OCI-M2 (cell line): ENCODE data around the gene RPL3.

Experiments
- DNase-seq: peaks from one replicate; lab custom pipeline; 2025; ENCODE audit not compliant: unreplicated experiment; lab: John Stamatoyannopoulos, UW

The RPL3 gene

DNA sequence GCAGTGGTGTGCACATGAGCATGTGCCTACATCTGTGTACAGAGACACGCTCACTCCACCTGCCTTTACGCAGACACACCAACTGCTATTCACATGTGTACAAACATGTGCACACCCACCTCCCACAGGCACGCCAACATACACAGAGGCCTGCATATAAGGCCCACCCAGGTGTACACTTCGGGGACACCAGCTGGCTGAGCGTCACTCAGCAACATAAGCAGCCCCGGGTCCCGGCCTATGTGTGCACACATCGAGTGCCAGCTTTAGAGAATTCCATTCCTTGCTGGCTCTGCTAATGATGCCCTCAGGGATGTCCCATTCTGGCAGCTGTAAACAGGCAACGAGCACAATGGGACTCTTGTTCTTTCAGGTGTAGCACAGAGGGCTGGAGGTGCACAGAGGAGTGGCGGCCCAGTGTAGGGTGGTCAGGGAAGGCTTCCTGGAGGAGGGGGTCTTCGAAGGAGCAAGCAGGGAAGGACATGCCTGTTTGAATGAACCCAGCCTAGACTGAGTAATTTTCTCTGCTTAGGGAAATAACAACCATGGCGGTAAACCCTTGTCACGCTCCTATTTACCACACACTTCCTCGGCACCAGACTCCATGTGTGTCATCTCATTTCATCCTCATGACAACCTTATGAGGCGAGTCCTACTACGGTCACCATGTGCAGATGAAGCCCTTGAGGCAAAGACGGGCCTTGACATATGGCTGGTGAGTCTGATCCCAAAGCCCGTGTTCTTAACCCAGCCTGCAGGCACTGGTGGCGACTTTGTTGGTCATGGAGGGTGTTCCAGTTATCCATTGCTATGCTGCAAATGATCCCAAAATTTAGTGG, 35.1 kb downstream of the RPL3 start:
- no peak for DNase-seq

DNA sequence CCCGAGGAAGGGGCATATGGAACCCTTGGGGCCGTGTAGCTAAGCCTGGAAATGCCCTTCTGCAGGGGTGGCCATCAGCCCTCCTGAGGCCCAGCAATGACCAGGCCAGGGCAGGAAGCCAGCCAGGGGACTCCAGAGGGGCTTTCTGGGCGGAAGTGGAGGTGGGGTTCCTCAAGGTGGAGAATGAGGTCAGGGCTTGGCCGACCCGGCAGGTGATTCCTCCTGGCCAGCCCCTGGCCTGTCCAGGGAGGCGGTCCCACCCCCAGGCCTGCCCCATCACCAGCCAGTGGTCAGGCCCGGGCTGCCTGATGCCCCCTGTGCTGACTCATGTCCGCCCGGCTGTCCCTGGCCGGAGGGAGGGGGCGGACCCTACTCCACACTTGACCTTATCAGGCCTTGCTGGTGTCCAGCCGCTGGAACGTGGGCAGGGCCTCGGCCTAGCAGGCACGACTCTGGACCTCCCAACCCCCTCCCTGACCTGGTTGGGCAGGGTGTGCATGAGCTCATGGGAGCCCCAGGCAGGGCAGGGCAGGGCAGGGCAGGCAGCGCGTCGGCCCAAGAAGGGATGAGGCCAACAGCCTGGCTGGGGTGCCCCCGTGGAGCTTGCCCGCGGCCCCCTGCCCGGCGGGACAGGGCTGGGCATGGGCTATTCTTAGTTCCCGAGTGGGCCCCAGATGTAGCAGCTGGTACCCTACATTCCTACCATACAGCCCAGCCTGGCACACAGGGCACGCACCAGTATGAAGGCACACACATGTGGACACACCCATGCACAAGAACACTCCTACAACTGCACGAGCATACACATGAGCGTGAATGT, 35.9 kb downstream of the RPL3 start:
- DNase-seq = no peak

DNA sequence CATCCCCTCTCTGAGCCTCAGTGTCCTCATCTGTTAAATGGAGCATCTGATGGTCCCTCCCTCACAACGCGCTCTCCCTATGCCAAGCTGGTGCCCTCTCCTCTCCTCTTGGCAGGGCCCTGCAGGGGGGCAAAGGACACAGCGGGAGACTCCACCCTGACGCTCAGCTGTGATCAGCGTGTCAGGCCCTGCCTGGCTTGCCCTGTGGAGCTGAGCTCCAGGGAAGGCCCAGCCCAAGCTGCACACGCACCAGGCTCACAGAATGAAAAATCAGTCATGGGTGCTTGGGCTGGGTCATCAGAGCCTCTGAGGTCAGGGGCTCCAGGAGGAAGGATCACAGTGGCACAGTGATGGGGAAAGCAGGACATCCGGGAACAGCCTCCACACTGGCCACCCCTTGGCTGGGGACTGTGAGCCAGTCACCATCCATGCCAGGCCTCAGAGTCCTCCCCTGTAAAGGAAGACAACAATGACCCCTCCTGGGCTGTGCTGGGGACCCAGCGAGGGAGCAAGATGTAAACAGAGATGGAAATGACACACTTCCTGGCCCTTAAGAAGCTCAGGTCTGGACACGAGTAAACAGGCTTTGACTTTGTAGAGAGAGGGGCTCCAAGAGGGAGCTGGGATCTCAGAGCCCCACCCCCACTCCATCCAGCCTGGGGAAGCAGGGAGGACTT, 36.6 kb downstream of the RPL3 start:
- DNase-seq = no peak

DNA sequence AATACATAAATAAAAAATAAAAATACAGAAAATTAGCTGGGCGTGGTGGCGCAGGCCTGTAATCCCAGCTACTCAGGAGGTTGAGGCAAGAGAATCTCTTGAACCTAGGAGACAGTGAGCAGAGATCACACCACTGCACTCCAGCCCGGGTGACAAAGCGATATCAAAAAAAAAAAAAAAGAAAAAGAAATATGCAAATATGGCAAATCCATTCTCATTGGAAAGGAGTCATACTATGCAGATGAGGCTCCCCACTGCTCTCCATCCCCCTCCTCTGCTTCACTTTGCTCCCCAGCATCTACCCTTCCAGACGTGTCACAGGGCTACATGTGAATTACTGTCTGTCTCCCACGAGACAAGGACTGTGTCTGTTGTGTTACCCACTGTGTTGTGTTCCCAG, 38.3 kb downstream of the RPL3 start:
- no peak for DNase-seq

DNA sequence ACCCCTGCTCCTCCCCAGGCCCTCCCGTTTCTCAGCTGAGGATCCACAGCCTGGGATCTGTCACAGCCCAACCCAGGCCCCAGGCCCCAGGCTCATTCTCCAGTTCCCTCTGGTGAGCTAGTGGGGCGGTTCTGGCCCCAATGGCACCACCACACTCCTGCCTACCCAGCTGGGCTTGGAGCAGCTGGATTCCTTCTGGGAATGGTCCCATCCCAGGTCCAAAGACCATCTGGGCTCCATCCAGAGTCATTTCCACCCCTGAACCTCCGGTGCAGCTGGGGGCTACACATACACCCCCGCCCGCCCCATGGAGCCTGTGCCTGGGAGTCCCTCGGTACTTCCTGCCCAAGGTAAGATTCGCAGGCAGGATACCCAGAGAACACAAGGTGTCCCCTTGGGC, 39.2 kb downstream of the RPL3 start:
- DNase-seq = no peak

DNA sequence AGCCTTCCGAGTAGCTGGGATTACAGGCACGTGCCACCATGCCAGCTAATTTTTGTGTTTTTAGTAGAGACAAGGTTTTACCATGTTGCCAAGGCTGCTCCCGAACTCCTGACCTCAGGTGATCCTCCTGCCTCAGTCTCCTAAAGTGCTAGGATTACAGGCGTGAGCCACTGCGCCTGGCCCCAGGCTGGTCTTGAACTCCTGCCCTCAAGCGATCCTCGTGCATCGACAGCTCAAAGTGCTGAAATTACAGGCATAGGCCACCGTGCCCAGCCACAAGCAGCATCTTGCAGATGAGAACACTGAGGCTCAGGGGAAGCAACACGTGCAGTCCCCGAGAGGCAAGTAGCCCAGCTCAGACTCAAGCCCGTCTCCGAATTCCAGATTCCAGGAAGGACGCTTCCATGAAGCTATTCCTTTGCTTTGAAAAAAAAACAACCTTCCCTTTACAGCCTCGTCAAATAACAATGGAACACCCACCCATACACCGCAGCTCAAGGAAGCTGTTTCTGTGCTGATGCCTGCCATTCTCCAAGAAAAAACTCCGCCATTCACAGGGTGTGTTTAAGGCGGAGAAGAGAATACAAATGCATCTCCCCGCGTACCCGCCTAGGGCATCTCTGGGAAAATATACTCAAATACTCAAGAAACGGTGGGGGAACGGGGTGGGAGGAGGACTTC, 40.1 kb downstream of the RPL3 start:
- DNase-seq = no peak

DNA sequence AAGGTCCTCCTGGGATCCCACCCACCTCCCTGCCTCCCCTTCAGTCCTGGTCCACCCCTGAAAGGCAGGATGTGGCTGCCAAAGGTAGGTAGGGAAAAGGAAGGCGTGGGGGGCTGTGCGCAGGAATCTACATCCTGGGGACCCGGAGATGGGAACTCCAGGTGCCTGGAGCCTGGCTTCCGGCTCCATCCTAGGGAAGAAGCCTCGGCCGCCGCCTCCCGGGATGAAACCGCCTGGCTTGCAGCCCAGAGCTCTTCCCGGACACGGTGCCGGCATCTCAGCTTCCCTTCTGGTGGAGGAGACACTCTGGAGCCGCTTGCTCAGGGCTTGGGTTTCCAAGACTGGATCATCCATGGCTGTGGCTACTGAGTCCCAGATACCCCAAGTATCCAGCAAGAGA, 41.4 kb downstream of the RPL3 start:
- no peak for DNase-seq

DNA sequence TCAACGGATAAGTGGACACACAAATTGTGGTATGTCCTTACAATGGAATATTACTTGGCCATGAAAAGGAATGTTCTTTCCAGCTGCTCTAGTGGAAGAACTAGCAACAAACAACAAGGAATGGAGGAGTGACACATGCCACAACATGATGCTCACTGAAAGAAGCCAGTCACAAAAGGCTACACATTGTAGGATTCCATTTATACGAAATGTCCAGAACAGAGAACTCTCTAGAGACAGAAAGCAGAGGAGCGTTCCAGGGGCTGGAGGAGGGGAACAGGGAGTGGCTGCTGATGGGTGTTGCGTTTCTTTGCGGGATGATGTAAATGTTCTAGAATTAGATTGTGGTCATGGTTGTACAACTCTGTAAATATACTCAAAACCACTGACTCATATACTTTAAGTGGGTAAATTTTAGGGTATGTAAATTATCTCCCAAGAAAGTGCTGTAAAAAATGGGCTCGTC, 42.2 kb downstream of the RPL3 start:
- DNase-seq = no peak

DNA sequence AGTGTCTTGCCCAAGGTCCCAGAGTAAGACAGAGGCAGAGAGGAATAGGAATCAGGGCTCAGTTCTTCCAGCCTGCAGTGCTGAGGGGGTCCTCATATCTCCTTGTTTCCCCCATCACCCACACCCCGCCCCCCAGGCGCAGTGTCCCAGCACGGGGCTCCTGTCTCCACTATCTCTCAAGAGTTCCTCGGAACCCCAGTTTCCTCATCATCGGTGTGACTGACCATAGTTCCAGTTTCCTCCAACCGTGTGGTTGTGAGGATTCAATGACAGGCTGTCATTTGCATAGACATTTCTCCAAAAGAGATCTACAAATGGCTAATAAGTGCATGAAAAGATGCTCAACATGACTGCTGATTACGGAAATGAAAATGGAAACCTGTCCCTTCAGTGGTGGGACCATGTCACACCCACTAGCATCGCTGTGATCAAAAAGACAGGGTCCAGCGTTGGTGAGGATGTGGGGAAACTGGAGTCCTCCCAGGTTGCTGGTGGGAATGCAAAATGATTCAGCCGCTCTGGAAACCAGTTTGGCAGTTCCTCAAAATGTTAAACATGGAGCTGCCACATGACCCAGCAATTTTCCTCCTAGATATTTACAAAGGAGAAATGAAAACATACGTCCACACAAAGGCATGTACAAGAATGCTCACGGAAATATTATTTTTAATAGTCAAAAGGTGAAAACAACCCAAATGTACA, 42.8 kb downstream of the RPL3 start:
- DNase-seq = no peak

DNA sequence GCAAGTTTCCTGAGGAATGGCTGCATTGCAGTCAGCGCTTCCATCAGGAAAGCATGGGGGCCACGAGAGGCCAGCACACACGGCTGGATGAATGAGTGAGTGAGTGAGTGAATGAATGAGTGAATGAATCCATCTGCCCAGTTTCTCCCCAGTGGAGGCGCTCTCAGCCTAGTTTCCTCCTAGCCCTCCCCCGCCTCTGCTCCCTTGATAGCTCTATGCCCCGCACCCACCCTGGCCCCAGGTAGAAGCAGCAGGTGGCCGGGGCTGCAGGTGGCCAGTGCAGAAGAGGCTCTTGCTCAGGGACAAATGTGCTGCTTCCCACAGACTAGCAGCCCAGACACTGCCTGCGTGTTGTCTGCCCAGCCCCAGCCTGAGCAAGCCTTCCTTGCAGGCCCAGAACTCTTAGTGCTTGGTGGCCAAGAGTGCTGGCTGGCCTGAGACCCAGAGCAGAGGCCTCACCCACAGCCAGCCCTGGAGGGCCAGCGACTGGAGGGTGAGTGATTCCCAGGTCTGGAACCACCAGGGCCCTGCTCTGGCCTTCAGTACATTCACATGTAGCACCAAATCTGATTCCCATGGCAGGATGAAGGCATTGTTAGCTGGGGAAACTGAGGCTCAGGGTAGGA, 43.5 kb downstream of the RPL3 start:
- DNase-seq = no peak

DNA sequence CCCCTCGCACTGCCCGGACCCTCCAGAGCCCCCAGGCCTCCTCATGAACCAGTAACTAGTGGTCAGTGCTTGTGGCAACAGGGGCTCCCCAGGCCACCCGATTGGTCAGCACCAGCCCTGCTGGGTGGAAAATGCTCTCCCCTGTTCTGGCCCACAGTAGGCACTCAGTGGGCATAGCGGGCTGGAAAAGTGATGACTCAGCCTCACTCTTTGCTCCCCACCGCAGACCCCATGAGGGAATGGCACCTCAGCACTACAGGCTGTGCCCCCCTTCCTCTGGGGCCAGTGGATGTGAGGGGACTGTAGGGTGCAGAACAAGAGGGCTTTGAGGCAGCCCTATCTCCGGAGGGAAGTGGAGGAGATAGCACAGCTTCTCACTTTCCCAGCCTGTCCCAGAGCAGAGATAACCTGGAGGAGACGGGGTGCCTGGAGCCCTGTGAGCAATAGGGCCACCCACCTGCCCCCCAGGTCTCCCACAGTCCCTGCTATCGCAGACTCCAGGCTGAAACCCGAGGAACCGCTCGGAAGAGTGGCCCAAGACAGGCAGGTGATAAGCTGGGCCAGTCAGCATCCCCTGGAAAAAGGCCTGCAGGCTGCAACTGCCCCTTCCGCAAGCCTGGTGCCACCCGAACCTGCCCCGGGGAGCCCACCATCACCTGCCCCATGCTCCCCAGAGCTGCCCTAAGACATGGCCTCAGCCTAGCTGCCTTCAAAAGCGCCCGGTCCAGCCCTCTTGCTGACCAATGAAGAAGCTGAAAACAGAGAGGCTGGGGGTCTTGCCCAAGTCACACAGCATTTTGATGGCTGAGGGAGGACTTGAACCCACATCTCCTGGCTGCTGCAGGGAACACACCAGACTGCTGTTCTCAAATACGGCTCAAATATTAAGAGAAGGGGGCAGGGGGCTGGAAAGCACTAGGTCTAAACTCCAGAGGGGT, 45.2 kb downstream of the RPL3 start:
- no peak for DNase-seq

DNA sequence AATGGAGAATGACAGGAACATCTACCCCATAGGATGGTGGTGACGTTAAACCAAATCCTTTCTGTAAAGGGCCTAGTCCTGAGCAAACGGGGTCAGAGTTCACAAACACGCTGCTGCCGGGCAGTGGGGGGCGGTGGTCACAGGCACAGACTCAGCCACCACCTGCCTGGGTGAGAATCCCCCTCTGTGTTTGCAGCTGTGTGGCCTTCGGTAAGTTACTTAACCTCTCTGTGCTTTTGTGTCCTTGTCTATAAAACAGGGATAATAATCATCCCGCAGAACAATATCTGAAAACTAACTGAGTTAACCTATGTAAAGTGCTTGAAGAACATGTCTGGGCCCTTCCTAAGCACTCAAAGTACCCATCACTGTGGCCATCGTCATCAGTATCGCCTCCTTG, 48.6 kb downstream of the RPL3 start:
- no peak for DNase-seq

DNA sequence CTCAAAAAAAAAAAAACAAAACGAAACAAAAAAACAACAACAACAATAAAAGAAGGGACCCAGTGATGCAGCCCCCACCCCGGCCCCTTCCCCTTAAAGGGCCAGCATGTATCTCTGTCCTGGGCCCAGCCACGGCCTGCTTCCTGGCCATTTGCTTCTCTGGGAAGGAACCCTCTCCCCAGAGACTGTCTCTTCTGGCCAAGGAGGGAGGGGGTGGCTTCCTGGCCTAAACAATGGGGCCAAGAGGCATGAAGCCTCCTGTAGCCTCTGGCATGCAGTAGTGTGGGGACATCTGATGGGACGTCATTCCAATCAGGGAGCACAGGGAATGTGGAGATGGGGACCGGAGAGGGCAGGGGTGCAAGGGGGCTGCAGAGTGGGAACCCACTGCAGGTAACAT, 49.1 kb downstream of the RPL3 start:
- no peak for DNase-seq

DNA sequence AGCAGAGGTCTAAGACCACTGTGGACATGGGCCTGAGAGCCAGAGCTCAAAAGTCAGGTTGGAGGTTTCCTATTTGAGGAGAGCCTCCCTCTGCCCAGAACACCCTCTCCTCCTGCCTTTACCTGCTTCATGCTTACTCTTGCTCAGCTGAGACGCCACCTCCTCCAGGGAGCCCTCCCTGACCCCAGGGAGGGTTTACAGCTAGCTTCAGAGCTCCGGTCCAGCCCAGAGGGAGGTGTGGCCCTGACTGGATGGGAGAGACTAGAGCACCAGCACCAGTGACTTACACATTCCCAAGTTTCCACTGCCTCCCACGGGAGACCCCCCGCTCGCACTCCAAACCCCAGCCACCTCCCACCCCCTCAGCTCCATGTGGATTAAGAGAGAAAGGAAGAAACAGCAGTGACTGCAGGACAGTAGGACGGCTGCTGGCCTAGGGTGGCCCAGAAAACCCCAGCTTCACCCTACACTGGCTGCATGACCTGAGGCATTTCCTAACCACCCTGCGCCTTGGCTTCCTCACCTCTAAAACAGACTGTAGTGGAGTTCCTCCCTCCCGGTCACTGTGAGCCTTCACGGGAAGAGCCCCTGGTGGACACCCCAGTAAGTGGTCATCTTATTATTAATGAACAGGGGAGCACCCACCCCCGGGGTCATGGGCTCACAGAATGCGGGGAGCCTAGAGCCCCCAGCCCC, 50.2 kb downstream of the RPL3 start:
- no peak for DNase-seq

DNA sequence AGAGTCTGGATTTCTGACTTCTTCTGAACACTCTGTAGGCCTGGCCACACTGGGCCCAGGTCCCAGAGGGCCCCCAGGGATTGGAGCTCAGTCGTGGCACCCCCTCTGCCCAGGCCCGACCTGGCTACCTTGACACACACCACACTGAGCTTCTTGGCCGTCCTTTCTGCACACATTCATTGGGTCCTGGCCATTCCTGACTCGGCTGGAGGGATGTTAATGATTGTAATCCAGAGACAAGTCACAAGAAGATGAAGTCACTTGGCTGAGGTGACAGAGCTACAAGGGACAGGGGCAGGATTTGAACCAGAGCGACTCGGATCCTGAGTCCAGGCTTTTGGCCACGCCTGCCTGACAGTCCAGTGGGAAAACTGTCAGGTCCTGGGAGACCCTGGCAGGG, 50.8 kb downstream of the RPL3 start:
- DNase-seq = no peak

DNA sequence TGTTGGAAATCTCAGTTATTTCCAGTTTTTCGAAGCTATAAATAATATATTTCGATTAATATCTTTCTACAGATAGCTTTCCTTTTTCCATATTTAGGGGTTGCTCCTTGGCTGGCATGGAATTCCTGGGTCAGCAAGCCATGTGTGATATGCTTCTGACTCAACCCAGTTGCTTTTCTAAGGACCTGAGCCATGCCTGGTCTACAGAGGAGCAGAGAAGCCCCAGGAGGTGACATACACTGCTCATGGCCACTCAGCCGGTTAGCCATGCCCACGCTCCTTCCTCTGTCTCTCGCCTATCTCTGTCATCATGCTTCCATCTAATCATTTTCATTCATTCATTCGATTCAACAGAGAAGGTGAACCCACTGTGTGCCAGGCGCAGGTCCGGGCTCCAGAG, 51.4 kb downstream of the RPL3 start:
- no peak for DNase-seq

DNA sequence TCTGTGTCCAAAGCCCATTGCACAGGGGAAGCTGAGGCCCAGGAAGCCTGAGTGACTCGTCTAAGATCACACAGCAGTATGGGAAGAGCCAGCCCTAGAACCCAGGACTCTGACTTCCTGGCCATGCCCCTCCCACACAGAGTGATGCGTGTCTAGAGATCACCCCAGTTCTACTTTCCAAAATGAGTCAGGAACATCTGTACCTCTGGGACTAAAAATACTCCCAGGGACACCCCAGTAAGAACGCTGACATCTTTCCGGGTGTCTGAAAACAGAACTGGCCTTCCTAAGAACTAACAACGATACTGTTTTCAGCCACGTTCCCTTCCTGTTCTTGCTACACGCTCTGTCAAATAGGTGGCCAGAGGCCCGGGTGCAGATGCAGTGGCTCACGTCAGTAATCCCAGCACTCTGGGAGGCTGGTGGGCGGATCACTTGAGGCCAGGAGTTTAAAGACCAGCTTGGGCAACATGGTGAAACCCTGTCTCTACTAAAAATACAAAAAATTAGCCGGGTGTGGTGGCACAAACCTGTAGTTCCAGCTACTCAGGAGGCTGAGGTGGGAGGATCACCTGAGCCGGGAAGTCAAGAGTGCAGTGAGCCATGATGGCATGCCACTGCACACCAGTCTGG, 52.9 kb downstream of the RPL3 start:
- no peak for DNase-seq
